GM21447 (cell line): ENCODE measurements around the gene NEK2.
"Not testable (repeated sequence)": the region's sequence is repeated elsewhere in the genome, so short reads cannot be mapped to it uniquely, and the experiment has no call there.

Experiments used
- ATAC-seq: cut with Tn5 transposase; IDR thresholded peaks from one replicate; pipeline ENCODE4 v1.9.1; 2021; ENCODE audit not compliant: unreplicated experiment

Gene NEK2

GRCh38 chr1:211652371-211652770 is 23.1 kb downstream of the NEK2 start:
- no peak for ATAC-seq

DNA sequence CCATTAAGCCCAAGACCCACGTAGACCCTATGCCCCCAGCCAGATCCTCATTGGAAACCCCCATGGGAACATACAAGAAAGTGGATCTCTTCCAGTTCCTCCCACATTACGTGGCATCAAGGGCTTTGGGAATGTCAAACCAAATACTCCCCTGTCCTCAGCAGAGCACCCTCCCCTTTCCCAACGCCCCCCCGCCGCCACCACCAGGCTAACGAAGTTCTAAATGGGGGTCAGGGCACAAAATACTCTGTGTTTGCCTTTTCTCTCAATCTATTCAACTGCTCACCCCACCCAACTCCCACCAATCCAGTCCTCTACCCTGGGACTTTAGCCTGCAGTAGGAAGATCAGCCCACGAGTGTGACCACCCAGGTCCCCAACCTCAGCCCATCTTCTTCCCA is 24.5 kb downstream of the NEK2 start:
- ATAC-seq = no peak

GRCh38 chr1:211648980-211649934 is 26.2 kb downstream of the NEK2 start:
- no peak for ATAC-seq

- no peak for ATAC-seq
Observed at GRCh38 chr1:211648336-211648735, 27.1 kb downstream of the NEK2 start.

GRCh38 chr1:211647711-211648121 is 27.7 kb downstream of the NEK2 start:
- ATAC-seq = no peak

DNA sequence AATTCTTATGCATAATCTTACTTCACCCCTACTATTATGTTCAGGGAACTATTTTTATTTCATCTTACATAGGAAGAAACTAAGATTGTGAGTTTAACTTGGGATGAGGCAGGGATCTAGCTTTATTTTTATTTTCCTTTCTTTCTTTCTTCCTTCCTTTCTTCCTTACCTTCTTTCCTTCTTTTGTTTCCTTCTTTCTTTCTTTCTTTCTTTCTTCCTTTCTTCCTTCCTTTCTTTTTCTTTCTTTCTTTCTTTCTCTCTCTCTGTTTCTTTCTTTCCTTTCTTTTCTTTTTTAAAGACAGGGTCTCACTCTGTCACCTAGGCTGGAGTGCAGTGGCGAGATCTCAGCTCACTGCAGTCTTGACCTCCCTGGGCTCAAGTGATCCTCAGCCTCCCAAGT is 28.9 kb downstream of the NEK2 start:
- no peak for ATAC-seq

DNA sequence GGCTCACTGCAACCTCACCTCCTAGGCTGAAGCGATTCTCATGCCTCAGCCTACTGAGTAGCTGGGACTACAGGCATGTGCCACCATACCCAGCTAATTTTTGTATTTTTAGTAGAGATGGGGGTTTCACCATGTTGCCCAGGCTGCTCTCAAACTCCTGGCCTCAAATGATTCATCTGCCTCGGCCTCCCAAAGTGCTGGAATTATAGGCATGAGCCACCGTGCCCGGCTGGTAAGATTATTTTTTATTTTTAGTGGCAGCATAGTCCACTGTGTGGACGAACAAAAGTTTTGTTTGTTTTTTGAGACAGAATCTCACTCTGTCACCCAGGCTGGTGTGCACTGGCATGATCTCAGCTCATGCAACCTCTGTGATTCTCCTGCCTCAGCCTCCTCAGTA is 29.8 kb downstream of the NEK2 start:
- not testable (repeated sequence) for ATAC-seq

GRCh38 chr1:211644653-211645052 is 30.8 kb downstream of the NEK2 start:
- ATAC-seq = no peak

- ATAC-seq = no peak
Observed at GRCh38 chr1:211643324-211644212, 31.9 kb downstream of the NEK2 start.

GRCh38 chr1:211642870-211643269 is 32.6 kb downstream of the NEK2 start:
- no peak for ATAC-seq

GRCh38 chr1:211641942-211642341 is 33.5 kb downstream of the NEK2 start:
- ATAC-seq = no peak

DNA sequence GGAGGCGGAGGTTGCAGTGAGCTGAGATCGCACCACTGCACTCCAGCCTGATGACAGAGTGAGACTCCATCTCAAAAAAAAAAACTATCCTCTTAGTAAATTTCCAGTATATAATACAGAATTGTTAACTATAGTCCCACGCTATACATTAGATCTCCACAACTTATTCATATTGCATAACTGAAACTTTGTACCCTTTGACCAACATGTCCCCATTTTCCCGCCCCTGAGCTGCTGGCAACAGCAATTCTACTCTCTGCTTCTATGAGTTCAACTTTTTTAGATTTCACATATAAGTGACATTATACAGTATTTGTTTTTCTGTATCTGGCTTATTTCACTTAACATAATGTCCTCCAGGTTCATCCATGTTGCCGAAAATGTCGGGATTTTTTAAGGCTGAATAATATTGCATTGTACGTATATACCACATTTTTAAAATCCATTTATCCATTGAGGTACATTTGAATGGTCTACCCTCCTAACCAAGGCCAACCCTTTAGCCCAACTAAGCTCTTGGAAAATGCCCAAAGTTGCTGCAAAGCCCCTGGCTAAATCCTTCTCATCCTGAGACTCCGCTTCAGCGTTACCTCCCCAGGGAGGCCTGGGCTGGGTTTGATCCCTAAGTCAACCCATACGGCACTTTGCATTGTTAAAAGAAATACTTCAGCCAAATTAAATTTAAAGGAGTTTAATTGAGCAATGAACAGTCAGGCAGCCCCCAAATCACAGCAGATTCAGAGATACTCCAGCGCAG is 34.2 kb downstream of the NEK2 start:
- no peak for ATAC-seq

GRCh38 chr1:211640301-211640630 is 35.2 kb downstream of the NEK2 start:
- no peak for ATAC-seq

- no peak for ATAC-seq
Observed at GRCh38 chr1:211639475-211640300, 35.7 kb downstream of the NEK2 start.

DNA sequence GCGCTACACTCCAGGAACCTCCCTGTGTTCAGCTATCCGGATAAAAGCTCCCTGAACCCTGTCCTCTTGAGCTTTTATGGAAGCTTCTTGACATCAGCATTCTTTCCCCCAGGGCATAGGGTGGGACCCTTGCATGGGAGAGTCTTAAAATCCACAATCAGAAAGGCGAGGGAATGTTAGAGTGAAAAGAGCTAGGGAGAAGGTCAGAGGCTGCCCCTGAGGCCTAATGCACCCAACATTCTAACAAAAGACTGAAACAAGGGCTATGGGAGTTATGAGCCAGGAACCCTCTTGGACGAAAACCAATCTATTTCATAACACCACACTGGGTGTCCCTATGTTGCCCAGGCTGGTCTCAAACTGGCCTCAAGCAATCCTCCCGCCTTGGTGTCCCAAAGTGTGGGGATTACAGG is 36.7 kb downstream of the NEK2 start:
- no peak for ATAC-seq

DNA sequence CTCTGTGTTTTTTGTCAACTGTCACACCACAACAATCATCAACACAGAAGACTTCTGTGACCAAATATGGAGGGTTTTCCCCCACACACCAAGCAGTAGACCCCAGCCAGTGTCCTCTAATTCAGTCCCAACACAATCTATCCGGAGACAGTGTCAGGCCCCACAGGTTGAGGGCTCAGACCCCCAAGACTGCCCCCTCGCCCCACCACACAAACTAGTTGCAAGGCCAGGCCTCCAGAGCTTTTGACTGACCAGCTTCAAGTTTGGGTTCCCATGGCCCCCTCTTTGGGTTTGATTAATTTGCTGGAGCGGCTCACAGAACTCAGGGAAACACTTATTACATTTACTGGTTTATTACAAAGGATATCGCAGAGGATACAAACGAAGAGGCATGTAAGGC is 37.2 kb downstream of the NEK2 start:
- ATAC-seq = no peak

DNA sequence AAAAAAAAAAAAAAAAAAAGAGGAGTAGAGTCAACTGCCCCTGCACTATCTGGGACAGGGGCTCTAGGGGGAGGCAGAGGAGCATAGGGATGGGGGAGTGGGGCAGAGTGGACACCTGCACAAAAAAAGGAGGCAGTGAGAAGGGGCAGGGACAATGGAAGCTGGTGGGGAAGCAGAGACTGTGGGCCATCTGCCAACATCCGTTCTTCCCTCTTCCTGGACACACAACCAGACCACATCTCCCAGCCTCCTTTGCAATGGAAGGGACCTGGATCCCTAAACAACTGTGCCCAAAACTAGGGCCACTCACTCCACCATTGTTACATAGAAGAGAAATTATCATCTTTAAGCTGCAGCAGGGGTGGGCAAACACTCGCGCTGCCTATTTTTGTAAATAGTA is 38.4 kb downstream of the NEK2 start:
- no peak for ATAC-seq

DNA sequence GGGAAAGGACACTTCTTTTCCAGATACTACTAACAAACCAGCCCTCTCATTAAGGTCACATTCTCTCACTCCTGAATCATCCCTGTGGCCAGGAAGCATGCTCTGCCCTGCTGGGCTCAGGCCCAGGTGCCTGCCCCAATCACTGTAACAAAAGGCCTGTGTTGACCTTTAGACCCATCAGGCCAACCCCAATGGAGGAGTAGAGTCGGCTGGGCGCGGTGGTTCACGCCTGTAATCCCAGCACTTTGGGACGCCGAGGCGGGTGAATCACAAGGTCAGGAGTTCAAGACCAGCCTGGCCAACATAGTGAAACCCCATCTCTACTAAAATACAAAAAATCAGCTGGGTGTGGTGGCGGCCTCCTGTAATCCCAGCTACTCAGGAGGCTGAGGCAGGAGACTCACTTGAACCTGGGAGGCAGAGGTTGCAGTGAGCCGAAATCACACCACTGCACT is 38.8 kb downstream of the NEK2 start:
- not testable (repeated sequence) for ATAC-seq

GRCh38 chr1:211635597-211636205 is 39.7 kb downstream of the NEK2 start:
- ATAC-seq = no peak

GRCh38 chr1:211634931-211635330 is 40.5 kb downstream of the NEK2 start:
- ATAC-seq = no peak
